ENCODE results near the gene USP12. TPM values are rescaled to one million over a fixed set of nuclear protein-coding genes. Genes with fewer than 3 reads are reported as not detected.

USP12 gene
- total and polyA plus RNA-seq, 3 experiments from 2014 or later = 14.5 to 73.2 (median 72.1) TPM

DNA sequence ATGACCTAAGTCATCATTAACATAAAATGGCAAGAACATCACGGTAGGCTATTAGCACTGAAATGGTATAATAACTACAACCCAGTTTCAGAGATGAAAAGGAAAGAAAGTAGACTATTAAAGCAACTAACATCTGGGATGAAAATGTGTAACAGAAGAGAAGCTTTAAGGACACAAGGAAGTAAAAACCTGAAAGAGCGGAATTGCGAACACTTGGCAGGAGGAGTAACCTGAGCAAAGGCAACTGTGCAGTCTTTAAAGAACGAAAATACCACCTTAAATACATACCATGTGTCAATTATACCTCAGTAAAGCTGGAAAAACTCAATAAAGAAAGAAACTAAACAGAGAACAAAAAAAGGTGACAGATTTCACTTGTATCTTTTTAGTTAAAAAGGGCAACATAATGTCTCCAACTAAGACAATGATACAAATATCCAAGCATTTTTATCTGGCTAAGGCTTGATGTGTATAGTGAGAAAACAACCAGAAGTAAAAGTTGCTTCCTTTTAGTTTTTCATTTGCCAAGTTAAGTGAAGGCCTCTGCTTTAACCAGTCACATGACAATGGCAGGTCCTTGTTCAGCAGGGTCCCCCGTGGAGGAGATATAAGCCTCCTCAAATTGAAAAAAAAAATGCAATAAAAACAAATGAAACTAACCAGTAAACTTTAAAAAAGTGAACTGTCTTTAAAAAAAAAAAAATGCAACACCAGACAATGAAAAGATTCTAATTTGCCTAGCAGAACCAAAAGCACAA lies 11.6 kb downstream of the USP12 start:
- Mint-ChIP-seq H3K36me3 (peaks cover 3 to 8% (median 7%) of the 10 kb centered on the region in 3 donors), H3K27ac (peak overlapping the region in 4 of 8 donors; percentile 19 to 59 (median 28)), H3K4me3 (peak overlapping the region in 4 of 7 donors; percentile 5 to 19 (median 10)), H3K27me3 (no peaks in the 10 kb centered on the region), H3K4me1 (peaks cover 48 to 82% (median 82%) of the 10 kb centered on the region in 3 donors), H3K9me3 (peaks cover 0 to 1% (median 0%) of the 10 kb centered on the region in 5 donors)
- H3K36me3 ChIP-seq (ENCODE audit: insufficient read depth, low read length) = no peaks in the 10 kb centered on the region
- no peaks in the 10 kb centered on the region for H3K27me3 ChIP-seq (ENCODE audit: insufficient read depth, low read length, poor library complexity, severe bottlenecking)
- no peak overlapping the region for H3K4me3 ChIP-seq (ENCODE audit: low read length)
- DNase-seq = no peak
- peaks cover 14% of the 10 kb centered on the region for H3K4me1 ChIP-seq (ENCODE audit: insufficient read depth, low read length)
- H3K9me3 ChIP-seq (ENCODE audit: low read length) = no peaks in the 10 kb centered on the region
- no peak overlapping the region for H3K27ac ChIP-seq (ENCODE audit: low read depth, low read length)
- ChIA-PET POLR2A (no interaction called here), CTCF (no interaction called here)

- Mint-ChIP-seq H3K4me3 (no peak overlapping the region), H3K36me3 (peaks cover 3 to 8% (median 7%) of the 10 kb centered on the region in 3 donors), H3K27ac (peak overlapping the region in 1 of 8 donors; percentile 13)
Observed at GRCh38 chr13:27158335-27158734, 13.3 kb downstream of the USP12 start.

DNA sequence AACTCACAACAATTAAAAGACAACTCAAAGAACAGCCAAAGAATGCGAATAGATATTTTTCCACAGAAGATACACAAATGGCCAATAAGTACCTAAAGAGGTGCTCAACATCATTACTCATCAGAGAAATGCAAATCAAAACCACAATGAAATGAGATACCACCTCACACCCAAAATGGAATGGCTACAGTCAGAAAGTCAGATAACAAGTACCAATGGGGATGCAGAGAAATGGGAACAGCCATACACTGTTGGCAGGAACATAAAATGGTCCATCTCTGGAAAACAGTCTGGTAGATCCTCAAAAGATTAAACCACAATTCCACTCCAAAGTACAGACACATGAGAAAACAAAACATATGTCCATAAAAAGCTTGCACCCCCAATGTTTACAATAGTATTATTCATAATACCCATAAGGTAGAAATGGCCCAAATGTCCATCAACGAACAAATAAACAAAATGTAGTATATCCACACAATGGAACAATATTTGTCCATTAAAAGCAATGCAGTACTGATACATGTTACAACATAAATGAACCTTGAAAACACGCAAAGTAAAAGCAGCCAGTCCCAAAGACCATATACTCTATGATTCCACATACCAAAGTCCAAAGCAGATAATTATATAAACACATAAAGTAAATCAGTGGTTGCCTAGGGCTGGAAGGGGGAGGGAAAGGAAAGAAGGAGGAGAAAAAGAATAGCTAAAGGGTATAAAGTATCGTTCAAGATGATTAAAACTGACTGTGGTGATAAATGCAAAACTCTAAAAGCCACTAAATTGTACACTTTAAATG lies 19.6 kb downstream of the USP12 start:
- Histone ChIP-seq H3K27ac (ENCODE audit: low read depth, low read length) (no peak overlapping the region), H3K9me3 (ENCODE audit: low read length) (no peaks in the 10 kb centered on the region), H3K36me3 (ENCODE audit: insufficient read depth, low read length) (no peaks in the 10 kb centered on the region), H3K27me3 (ENCODE audit: insufficient read depth, low read length, poor library complexity, severe bottlenecking) (no peaks in the 10 kb centered on the region), H3K4me1 (ENCODE audit: insufficient read depth, low read length) (peaks cover 13% of the 10 kb centered on the region), H3K4me3 (ENCODE audit: low read length) (no peak overlapping the region)
- peak overlapping the region in 2 of 8 donors; percentile 44 to 56 for H3K27ac Mint-ChIP-seq
- H3K27me3 Mint-ChIP-seq = no peaks in the 10 kb centered on the region
- no peak for DNase-seq
- ChIA-PET POLR2A (no interaction called here), CTCF (interaction anchor here (1.3 kb wide), 1 partner anchor 21 kb away, joined by 3 read pairs; no protein-coding TSS in a partner anchor)
- H3K36me3 Mint-ChIP-seq = peaks cover 6 to 8% (median 8%) of the 10 kb centered on the region in 3 donors
- peaks cover 0 to 1% (median 0%) of the 10 kb centered on the region in 5 donors for H3K9me3 Mint-ChIP-seq
- H3K4me1 Mint-ChIP-seq = peaks cover 58 to 81% (median 78%) of the 10 kb centered on the region in 3 donors
- peak overlapping the region in 1 of 7 donors; percentile 13 for H3K4me3 Mint-ChIP-seq

More at GRCh38 chr13:27158335-27158734, 13.3 kb downstream of the USP12 start:
- Mint-ChIP-seq H3K4me1 (peaks cover 51 to 83% (median 82%) of the 10 kb centered on the region in 3 donors), H3K27me3 (no peaks in the 10 kb centered on the region), H3K9me3 (peaks cover 0 to 1% (median 0%) of the 10 kb centered on the region in 5 donors)
- H3K9me3 ChIP-seq (ENCODE audit: low read length) = no peaks in the 10 kb centered on the region
- no peak overlapping the region for H3K4me3 ChIP-seq (ENCODE audit: low read length)
- H3K4me1 ChIP-seq (ENCODE audit: insufficient read depth, low read length) = peaks cover 14% of the 10 kb centered on the region
- POLR2A ChIA-PET = no interaction called here
- DNase-seq = no peak
- H3K27me3 ChIP-seq (ENCODE audit: insufficient read depth, low read length, poor library complexity, severe bottlenecking) = no peaks in the 10 kb centered on the region
- CTCF ChIA-PET = no interaction called here
- H3K36me3 ChIP-seq (ENCODE audit: insufficient read depth, low read length) = no peaks in the 10 kb centered on the region
- H3K27ac ChIP-seq (ENCODE audit: low read depth, low read length) = no peak overlapping the region

DNA sequence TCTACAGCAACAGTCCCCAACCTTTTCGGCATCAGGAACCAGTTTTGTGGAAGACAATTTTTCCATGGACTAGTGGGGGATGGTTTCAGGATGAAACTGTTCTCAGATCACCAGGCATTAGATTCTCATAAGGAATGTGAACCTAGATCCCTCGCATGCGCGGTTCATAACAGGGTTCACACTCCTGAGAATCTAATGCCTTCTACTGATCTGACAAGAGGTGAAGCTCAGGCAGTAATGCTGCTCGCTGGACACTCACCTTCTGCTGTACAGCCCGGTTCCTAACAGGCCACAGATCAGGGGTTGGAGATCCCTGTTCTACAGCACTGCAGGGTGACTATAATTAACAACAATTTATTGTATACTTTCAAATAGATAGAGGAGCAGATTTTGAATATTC lies 21.9 kb downstream of the USP12 start:
- peaks cover 20% of the 10 kb centered on the region for H3K4me1 ChIP-seq (ENCODE audit: insufficient read depth, low read length)
- no peaks in the 10 kb centered on the region for H3K27me3 Mint-ChIP-seq
- H3K9me3 Mint-ChIP-seq = no peaks in the 10 kb centered on the region
- ChIA-PET POLR2A (no interaction called here), CTCF (no interaction called here)
- H3K9me3 ChIP-seq (ENCODE audit: low read length) = no peaks in the 10 kb centered on the region
- no peak for DNase-seq
- no peak overlapping the region for H3K4me3 ChIP-seq (ENCODE audit: low read length)
- no peak overlapping the region for H3K27ac ChIP-seq (ENCODE audit: low read depth, low read length)
- no peak overlapping the region for H3K4me3 Mint-ChIP-seq
- H3K4me1 Mint-ChIP-seq = peaks cover 66 to 88% (median 85%) of the 10 kb centered on the region in 3 donors
- no peaks in the 10 kb centered on the region for H3K27me3 ChIP-seq (ENCODE audit: insufficient read depth, low read length, poor library complexity, severe bottlenecking)
- peak overlapping the region in 3 of 8 donors; percentile 38 to 80 (median 61) for H3K27ac Mint-ChIP-seq
- H3K36me3 Mint-ChIP-seq = peaks cover 0 to 3% (median 3%) of the 10 kb centered on the region in 3 donors
- H3K36me3 ChIP-seq (ENCODE audit: insufficient read depth, low read length) = no peaks in the 10 kb centered on the region

DNA sequence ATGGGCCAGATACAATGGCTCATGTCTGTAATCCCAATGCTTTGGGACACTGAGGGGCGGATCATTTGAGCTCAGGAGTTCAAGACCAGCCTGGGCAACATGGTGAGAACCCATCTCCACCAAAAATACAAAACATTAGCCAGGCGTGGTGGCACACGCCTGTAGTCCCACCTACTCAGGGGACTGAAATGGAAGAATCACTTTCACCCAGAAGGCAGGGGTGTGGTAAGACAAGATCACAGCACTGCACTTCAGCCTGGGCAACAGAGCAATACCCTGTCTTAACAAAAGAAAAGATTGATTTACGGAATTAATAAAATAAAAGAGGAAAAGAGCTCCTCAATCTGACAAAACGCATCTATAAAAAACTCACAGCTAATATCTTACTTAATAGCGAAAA lies 22.7 kb downstream of the USP12 start:
- DNase-seq = no peak
- Mint-ChIP-seq H3K27ac (peak overlapping the region in 2 of 8 donors; percentile 14 to 73), H3K27me3 (no peaks in the 10 kb centered on the region), H3K4me1 (peaks cover 61 to 82% (median 77%) of the 10 kb centered on the region in 3 donors), H3K4me3 (peak overlapping the region in 1 of 7 donors; percentile 24), H3K9me3 (no peaks in the 10 kb centered on the region), H3K36me3 (peaks cover 0 to 3% (median 3%) of the 10 kb centered on the region in 3 donors)
- POLR2A ChIA-PET = no interaction called here
- no peaks in the 10 kb centered on the region for H3K27me3 ChIP-seq (ENCODE audit: insufficient read depth, low read length, poor library complexity, severe bottlenecking)
- no peak overlapping the region for H3K4me3 ChIP-seq (ENCODE audit: low read length)
- no peaks in the 10 kb centered on the region for H3K36me3 ChIP-seq (ENCODE audit: insufficient read depth, low read length)
- H3K4me1 ChIP-seq (ENCODE audit: insufficient read depth, low read length) = peaks cover 20% of the 10 kb centered on the region
- CTCF ChIA-PET = no interaction called here
- H3K27ac ChIP-seq (ENCODE audit: low read depth, low read length) = no peak overlapping the region
- H3K9me3 ChIP-seq (ENCODE audit: low read length) = no peaks in the 10 kb centered on the region

GRCh38 chr13:27147530-27148170 lies 24.0 kb downstream of the USP12 start:
- H3K4me3 Mint-ChIP-seq = peak overlapping the region in 2 of 7 donors; percentile 12 to 76

GRCh38 chr13:27141746-27142145 lies 29.9 kb downstream of the USP12 start:
- CTCF ChIA-PET = no interaction called here
- Histone ChIP-seq H3K27me3 (ENCODE audit: insufficient read depth, low read length, poor library complexity, severe bottlenecking) (no peaks in the 10 kb centered on the region), H3K36me3 (ENCODE audit: insufficient read depth, low read length) (no peaks in the 10 kb centered on the region), H3K4me1 (ENCODE audit: insufficient read depth, low read length) (peaks cover 4% of the 10 kb centered on the region), H3K9me3 (ENCODE audit: low read length) (no peaks in the 10 kb centered on the region), H3K4me3 (ENCODE audit: low read length) (no peak overlapping the region), H3K27ac (ENCODE audit: low read depth, low read length) (no peak overlapping the region)
- POLR2A ChIA-PET = no interaction called here
- H3K4me1 Mint-ChIP-seq = peaks cover 44 to 80% (median 57%) of the 10 kb centered on the region in 3 donors
- H3K9me3 Mint-ChIP-seq = peaks cover 0 to 4% (median 0%) of the 10 kb centered on the region in 5 donors
- H3K36me3 Mint-ChIP-seq = peaks cover 8 to 16% (median 9%) of the 10 kb centered on the region in 3 donors
- H3K4me3 Mint-ChIP-seq = no peak overlapping the region
- DNase-seq = no peak
- no peaks in the 10 kb centered on the region for H3K27me3 Mint-ChIP-seq
- H3K27ac Mint-ChIP-seq = no peak overlapping the region

More at GRCh38 chr13:27147530-27148170, 24.0 kb downstream of the USP12 start:
- Mint-ChIP-seq H3K27me3 (no peaks in the 10 kb centered on the region), H3K36me3 (peaks cover 6 to 8% (median 7%) of the 10 kb centered on the region in 3 donors), H3K9me3 (peaks cover 0 to 4% (median 0%) of the 10 kb centered on the region in 5 donors), H3K4me1 (peaks cover 62 to 84% (median 79%) of the 10 kb centered on the region in 3 donors), H3K27ac (peak overlapping the region in 1 of 8 donors; percentile 75)
- no peaks in the 10 kb centered on the region for H3K27me3 ChIP-seq (ENCODE audit: insufficient read depth, low read length, poor library complexity, severe bottlenecking)
- no peaks in the 10 kb centered on the region for H3K36me3 ChIP-seq (ENCODE audit: insufficient read depth, low read length)
- no peaks in the 10 kb centered on the region for H3K9me3 ChIP-seq (ENCODE audit: low read length)
- ChIA-PET POLR2A (no interaction called here), CTCF (no interaction called here)
- no peak overlapping the region for H3K4me3 ChIP-seq (ENCODE audit: low read length)
- H3K27ac ChIP-seq (ENCODE audit: low read depth, low read length) = no peak overlapping the region
- DNase-seq = no peak
- H3K4me1 ChIP-seq (ENCODE audit: insufficient read depth, low read length) = peaks cover 20% of the 10 kb centered on the region
